ENCODE measurements around the gene AQP6.

DNA sequence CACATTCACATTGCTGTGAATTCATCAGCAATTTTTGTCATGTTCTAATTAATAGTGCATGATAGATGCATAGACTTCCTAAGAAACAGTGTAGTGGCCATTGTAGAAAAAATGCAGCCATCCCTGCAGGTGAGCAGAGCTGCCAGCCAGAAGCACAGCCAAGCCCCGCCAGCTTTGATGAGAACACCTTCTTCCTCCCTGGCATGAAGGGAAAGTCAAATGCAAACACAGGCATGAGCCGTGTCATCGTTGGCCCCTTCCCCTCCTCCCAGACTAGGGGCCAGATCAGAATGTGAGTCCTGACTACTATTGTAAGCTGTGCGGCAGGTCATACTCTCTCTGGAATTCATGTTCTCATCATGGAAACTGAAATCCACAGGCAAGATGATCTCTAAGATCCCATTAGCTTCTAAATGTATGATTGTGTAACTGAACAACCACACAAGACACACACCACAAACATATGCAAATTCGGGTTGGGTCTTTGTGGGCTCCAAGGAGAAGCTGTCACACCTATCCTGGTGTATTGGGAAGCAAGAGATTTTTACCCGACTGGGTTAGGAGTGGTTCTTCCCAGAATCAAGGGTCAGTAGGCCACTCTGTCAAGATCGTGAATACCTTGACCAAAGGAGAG, 25.0 kb upstream of the AQP6 start:
- no peak for TF ChIP-seq CTCF (IDR thresholded peaks at IDR 0.05; ENCODE audit: low read depth, low read length)
- TF ChIP-seq, protein P1, sequence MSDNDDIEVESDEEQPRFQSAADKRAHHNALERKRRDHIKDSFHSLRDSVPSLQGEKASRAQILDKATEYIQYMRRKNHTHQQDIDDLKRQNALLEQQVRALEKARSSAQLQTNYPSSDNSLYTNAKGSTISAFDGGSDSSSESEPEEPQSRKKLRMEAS (IDR thresholded peaks at IDR 0.05; ENCODE audit: low read depth, low read length) = no peak
- TF ChIP-seq POLR2A (IDR thresholded peaks at IDR 0.05; ENCODE audit: extremely low read depth, insufficient read length) = no peak

All from NB4 (cell line).